NCI-H2196 (cell line): Measurements from ENCODE around the gene CCL28.
A peak's percentile ranks its signal among the peaks of the same experiment; 100 is the strongest.
"Not testable (repeated sequence)": the region's sequence is repeated elsewhere in the genome, so short reads cannot be mapped to it uniquely, and the experiment has no call there.

ENCODE experiments used
- DNase-seq: peaks from one replicate; lab custom pipeline; 2025; ENCODE audit not compliant: unreplicated experiment; lab: John Stamatoyannopoulos, UW

The CCL28 gene

GRCh38 chr5:43412156-43412555, at the start of gene CCL28:
Gene CCL28 (minus strand): TSS chr5:43412391. CDS start chr5:43412316, 75 bp downstream.
- no peak for DNase-seq

DNA sequence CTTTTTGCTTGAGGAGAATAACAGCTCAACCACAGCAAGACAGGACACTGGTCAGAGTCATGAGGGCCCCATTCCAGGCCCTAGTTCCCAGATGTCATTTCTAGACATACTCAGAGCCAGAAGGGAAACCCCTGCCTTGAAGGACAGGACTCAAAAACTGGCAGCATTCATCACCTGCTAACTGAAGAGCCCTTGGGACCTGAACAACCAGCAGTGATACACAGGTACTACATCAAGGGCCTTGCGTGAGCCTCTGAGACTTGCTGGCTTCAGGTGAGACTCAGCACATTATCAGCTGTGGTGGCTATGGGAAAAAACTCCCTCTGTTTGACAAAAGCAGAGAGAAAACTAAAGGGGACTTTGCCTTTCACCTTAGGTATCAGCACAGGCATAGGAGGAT, 48.9 kb upstream of the CCL28 start:
- no peak for DNase-seq

DNA sequence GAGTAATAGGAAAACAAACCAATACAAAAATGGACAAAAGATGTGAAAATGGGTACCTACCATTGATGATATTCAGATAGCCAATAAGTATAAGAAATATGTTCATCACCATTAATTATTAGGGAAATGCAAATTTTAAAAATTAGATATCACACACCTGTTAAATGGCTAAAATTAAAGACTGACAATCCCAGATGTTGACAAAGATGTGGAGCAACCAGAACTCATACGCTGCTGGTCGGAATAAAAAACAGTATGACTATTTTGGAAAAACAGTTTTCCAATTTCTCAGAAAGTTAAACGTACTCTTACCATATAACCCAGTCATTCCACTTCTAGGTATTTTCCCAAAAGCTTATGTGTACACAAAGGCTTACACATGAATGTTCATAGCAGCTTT, 44.4 kb upstream of the CCL28 start:
- DNase-seq, result no peak

DNA sequence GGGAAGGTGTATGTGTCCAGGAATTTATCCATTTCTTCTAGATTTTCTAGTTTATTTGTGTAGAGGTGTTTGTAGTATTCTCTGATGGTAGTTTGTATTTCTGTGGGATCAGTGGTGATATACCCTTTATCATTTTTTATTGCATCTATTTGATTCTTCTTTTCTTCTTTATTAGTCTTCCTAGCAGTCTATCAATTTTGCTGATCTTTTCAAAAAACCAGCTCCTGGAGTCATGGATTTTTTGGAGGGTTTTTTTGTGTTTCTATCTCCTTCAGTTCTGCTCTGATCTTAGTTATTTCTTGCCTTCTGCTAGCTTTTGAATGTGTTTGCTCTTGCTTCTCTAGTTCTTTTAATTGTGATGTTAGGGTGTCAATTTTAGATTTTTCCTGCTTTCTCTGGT, 29.4 kb upstream of the CCL28 start:
- not testable (repeated sequence) for DNase-seq

DNA sequence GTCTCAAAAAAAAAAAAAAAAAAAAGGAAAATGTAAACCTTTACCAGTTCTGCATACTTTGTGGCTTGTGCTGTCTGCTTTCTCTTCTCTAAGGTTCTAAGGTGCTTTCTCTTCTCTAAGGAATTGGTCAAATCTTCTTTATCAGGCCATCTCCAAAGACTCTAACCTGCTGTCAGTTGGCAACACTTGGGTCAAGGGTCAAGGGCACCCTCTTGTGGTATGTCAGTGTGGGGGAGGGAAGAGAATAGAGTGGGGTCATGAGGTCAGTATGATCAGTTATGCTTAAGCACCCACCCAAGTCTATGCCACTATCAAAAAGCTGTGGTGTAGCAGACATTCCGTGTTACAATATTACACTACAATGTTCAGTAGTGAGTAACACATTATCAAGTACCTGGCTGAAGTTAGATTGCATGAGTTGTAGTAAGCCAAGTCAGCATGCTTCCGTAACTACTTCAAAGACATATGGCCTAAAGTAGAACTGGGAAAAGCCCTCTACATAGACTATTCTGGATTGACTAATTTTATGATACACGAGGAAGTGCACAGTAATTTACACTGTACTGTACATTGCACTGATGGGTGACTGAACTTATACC, 25.0 kb upstream of the CCL28 start:
- no peak for DNase-seq

- no peak for DNase-seq
Measured at GRCh38 chr5:43433382-43433781, 21.2 kb upstream of the CCL28 start.

DNA sequence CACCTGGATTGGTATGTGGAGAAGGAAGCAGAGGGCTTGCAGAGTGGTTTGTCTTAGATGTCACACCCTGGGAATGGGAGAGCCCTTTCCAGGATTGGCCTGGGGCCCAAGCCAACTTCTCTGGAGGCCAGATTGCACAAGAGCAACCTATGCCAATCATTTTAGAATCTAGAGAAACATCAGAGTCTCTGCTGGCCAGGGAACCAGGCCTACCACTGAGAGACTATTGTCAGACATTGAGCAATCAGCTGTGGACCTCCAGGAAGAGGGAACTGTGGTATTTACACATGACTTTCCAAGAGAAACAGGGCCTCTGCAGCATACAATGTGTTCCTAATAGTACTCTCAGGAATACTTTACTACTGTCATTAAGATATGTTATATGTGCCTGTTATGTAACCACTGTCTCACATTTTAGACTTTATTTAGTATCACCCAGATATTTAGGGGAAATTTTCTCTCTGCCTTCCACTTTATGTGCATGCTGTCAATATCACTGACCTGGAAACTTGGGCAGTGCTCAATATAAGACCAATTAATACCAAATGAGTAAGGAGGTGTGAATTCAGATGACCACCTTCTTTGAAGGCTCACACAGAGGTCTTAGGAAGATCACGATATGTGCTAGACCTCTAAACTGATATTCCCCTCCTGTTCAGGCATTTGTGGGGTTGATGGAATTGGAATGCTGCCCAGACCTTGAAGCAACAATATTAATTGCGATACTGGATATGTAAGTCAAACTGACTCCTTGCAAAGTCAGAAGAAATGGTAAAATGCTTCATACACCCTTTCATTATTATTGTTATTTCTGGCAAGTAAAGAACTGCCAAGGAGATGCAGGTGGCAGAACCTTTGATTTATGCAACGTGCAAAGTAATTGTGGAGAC, 20.5 kb upstream of the CCL28 start:
- peak; percentile 76 for DNase-seq

- DNase-seq, result no peak
Measured at GRCh38 chr5:43429706-43430105, 17.5 kb upstream of the CCL28 start.

DNA sequence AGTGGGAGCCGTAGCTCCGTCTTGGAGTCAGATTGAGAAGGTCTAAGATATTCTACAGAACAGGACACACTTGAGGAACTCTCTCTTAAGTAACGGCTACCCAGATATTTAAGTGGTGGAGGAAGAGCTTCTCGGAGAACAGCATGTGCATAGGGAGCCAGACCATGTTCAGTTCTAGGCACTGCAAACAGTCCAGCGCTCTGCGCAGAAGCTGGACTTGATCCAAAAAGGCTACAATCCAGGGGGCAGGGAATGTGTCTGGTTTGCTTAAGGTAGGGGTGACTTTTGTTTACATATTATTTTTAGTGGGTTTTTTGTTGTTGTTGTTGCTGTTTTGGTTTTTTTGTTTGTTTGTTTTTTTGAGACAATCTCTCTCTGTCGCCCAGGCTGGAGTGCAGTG, 16.8 kb upstream of the CCL28 start:
- DNase-seq, result no peak

GRCh38 chr5:43427306-43427705, 15.1 kb upstream of the CCL28 start:
- DNase-seq, result no peak

- DNase-seq, result no peak
Measured at GRCh38 chr5:43425983-43426382, 13.8 kb upstream of the CCL28 start.

DNA sequence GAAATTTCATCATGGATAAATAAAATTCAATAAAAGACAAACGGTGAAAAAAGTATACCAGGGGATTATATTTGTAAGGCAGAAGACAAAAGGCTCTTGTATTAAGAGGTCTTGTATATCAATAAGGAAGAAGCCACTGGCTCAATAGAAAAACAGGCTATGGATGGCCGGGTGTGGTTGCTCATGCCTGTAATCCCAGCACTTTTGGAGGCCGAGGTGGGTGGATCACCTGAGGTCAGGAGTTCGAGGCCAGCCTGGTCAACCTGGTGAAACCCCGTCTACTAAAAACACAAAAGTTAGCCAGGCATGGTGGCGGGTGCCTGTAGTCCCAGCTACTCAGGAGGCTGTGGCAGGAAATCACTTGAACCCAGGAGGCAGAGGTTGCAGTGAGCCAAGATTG, 10.9 kb upstream of the CCL28 start:
- DNase-seq, result not testable (repeated sequence)

GRCh38 chr5:43422143-43422542, 10.0 kb upstream of the CCL28 start:
- DNase-seq, result peak; percentile 28

DNA sequence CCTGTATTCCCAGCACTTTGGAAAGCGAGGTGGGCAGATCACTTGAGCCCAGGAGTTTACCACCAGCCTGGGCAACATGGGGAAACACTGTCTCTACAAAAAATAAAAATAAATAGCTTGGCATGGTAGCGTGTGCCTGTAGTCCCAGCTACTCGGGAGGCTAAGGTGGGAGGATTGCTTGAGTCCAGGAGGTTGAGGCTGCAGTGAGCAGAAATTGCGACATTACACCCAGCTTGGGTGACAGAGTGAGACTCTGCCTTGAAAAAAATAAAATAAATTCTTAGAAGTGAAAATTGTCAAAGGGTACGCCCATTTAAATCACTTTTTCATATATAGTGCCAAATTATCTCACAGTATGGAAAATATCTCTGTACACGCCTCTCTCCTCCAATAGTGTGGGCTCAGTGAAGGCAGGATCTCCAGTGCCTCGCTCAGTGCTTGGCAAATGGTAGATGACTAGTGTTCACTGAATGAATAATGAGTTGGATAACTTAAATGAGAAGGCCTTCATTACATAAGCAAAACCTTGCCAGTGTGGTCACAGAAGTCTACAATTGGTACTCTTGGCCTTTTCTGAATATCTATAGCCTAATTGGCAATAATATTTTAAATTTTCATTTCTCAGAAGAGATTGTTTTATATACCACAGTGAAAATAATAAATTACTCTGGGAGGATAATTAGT, 9.4 kb upstream of the CCL28 start:
- no peak for DNase-seq

DNA sequence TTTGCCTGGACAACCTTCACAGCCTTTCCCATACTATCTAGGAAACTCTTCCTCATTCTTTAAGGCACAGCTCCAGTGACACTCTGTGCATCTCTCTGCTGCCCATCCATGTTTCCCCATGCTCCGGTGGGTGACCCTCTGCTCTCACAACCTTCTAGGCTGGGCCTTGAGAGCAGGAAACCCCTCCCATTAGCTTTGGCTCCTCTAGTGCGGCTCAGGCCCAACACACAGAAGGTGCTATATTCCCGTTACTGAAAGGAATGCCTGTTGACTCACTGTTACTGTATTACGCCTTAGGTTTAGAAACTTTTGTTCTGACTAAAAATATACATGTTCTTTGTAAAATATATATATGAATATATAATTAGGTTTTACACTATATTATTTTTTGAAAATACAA, 8.1 kb upstream of the CCL28 start:
- no peak for DNase-seq

DNA sequence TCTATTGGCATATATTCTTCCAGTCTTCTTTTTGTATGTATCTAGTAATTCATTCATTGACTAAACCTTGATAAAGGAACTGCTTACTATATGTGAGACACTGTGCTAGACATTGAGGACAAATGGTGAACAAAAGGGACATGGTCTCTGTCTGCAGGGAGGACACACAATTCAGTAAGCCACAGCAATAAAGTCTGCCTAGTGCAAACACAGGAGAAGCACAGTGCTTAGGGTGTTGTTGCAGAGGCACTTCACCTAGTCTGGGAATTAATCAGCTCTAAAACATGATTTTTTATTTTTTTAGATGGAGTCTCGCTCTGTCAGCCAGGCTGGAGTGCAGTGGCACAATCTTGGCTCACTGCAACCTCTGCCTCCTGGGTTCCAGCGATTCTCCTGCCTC, 6.4 kb upstream of the CCL28 start:
- no peak for DNase-seq

GRCh38 chr5:43416803-43417394, 4.7 kb upstream of the CCL28 start:
- no peak for DNase-seq

DNA sequence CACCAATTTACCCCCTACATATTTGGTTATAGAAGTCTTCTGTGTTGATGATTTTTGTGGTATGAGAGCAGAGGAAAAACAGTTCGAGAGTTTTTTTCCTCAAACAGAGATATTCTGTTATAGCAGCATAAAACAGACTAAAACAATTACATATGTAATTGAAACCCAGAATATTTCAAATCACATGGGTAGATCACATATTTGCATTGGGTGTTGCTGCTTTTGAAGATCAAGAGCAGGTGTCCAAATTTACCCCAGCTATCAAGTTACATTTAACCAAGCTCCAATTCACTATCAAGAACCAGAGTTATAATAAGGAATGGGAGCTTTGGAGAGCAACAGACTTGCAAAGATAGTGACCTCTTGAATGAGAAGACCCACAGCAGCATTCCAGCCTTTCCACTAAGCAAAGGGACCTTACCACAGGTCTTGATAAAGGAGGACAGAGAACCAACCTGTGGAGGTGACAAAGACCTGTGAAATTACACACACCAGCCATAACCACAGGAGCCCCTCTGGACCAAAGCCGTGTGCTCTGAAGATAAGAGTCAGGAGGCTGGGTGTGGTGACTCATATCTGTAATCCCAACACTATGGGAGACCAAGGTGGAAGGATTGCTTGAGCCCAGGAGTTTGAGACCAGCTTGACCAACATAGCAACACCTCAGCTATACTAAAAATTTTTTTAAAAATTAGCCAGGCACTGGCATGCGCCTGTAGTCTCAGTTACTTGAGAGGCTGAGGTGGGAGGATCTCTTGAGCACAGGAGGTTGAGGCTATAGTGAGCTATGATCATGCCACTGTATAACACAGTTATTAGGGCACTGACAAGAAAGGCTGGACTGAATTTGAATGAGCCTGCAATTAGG, 4.0 kb upstream of the CCL28 start:
- DNase-seq, result peak; percentile 73

- DNase-seq, result no peak
Measured at GRCh38 chr5:43413966-43414365, 1.8 kb upstream of the CCL28 start.

GRCh38 chr5:43412644-43413043, 453 bp upstream of the CCL28 start:
- DNase-seq, result no peak

GRCh38 chr5:43411495-43411894, 696 bp downstream of the CCL28 start:
- no peak for DNase-seq
